GM21526 (cell line): ENCODE results near the gene CENPF.
"Not testable (repeated sequence)": the region's sequence is repeated elsewhere in the genome, so short reads cannot be mapped to it uniquely, and the experiment has no call there.

Experiments
- ATAC-seq: cut with Tn5 transposase; IDR thresholded peaks from one replicate; pipeline ENCODE4 v1.9.1; 2021; ENCODE audit warnings: moderate library complexity; ENCODE audit not compliant: unreplicated experiment, low FRiP score

Gene CENPF

DNA sequence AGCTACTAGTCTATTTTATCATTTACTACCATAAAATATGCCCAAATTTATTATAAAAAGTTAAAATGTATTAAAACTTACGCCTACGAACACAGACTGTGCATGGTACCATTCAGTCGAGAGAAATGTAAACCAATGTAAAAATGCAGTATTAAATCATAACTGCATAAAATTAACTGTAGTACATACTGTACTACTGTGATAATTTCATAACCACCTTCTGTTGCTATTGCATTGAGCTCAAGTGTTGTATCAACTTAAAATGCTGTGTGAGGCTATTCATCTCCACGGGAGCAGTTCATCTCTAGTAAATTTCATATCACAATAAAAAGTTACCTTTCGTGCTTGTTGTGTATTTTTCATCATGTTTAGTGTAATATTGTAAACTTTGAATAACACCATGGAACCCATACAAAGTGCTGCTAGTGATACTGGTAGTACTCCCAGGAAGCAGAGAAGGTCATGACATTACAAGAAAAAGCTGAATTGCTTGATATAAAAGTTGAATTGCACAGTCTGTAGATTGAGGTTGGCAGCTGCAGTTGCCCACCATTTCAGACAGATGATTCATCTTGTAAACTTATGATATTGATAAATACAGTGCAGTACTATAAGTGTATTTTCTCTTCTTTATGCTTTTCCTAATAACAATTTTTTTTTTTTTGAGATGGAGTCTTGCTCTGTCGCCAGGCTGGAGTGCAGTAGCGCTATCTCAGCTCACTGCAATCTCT lies 19.0 kb upstream of the CENPF start:
- no peak for ATAC-seq

DNA sequence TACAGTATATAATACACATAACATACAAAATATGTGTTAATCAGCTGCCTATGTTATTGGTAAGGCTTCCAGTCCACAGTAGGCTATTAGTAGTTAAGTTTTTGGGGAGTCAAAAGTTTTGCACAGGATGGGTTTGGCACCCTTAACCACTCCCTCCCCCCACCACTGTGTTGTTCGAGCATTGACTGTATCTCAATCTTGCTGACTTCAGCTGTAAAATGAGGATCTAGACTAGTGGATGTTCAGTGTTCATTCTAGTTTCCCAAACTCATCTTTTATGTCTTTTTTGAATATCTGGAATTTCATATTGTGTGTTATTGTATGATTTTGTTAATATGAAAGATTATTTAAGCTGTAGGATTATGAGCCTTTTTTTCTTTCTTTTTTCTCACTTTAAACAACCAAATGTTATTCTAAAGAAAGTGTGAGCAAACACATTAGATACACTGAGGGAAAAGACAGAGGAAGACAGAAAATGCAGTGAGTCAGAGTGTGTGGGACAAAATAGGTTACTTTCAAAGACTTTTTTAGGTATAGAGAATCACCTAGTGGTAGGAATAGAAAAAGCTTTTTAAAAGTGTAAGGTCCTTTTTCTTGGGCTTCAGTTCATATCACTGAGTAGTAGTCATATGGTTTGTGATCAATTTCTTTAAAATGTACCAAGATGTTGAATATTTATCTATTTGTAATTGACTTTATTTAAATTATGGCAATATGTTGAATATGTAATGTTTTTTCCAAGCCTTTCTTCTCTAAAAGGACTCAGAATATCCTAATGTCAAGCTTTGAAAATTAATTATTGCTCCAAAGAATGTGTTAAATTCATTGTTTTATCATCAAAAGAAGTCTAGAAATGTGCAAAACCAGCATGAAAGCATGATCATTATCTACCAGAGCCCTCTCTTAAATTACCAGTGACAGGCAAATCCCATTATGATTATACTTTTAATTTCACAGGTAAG lies 17.9 kb upstream of the CENPF start:
- peak; percentile 72 for ATAC-seq

DNA sequence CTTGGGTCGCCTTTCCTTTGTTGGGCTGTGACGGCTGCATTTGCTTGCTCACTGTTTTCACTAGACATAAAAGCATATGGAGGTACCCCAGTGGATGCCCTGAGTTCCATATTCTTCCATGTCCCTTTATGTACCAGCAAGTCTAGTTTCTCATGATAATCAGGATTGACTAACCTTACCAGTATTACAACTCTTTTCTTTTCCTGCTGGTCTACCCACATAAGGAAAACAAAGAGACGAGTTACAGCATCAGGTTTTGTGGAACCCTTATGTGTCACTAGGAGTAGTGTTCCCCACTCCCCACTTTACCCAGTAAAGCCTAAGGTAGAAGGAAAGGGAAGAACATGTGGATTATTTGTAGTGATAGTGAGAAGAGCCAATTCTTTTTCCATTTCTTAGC lies 16.4 kb upstream of the CENPF start:
- no peak for ATAC-seq

DNA sequence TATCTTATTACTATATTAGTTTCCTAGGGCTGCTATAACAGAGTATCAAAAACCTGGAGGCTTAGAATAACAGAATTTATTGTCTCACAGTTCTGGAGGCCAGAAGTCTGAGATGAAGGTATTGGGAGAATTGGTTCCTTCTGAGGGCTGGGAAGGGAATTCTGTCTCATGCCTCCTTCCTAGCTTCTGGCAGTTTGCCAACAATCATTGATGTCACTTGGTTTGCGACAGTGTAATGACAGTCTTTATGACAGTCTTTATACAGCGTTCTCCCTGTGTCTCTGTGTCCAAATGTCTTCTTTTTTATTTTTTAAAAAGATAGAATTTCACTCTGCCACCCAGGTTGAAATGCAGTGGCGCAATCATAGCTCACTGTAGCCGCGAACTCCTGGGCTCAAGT lies 15.8 kb upstream of the CENPF start:
- no peak for ATAC-seq

DNA sequence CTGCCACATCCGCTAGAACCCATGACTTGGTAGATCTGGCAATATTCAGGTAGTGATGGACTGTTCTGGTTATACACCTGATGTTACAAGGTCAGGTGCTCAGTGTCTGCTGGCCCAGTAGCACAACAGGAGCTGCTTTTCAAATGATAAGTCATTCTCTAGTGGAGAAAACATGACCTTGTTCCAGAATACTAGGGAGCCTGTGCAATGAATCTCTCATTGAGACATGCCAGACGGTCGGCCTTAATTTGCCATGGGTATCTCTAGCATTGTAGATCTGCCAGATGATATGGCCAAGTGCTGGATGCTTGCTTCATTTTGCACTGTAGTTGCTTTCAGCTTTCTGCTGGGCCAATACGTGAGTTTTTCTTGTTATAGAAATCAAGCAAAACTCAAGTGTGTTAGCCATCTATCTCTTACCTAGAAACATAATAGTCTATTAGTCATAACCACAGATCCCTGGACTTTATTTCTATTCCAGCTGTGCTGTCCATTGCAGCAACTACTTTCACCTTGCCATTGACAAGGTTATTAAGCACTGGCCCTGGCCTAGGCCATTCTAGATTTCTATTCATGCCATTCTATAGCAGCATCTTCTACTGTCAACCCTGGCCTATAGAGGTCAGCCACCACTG lies 13.9 kb upstream of the CENPF start:
- ATAC-seq, result no peak

DNA sequence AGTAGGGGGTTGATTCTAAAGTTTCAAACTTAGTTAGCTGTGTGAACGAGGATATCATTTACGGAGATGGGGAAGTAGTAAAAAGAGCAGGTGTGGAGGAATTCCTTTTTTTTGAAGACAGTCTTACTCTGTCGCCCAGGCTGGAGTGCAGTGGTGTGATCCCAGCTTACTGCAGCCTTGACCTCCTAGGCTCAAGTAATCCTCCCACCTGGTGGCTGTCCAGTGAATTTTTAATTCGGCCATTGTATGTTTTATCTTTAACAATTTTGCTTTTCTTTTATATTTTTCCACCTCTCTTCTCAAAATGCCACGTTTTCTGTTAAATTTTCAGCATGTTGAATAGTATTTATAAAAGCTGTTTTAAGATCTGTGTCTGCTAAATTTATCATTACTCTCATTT lies 12.3 kb upstream of the CENPF start:
- no peak for ATAC-seq

DNA sequence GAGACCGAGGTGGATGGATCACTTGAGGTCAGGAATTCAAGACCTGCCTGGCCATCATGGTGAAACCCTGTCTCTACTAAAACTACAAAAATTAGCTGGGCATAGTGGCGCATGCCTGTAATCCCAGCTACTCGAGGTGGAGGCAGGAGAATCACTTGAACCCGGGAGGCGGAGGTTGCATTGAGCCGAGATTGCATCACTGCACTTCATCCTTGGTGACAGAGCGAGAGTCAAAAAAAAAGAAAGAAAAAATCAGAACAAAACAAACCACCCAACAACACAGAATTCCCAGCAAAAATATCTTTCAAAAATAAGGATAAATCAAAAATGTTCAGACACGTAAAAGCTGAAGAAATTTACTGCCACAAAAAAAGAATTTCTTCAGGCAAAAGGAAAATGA lies 11.1 kb upstream of the CENPF start:
- ATAC-seq, result not testable (repeated sequence)

DNA sequence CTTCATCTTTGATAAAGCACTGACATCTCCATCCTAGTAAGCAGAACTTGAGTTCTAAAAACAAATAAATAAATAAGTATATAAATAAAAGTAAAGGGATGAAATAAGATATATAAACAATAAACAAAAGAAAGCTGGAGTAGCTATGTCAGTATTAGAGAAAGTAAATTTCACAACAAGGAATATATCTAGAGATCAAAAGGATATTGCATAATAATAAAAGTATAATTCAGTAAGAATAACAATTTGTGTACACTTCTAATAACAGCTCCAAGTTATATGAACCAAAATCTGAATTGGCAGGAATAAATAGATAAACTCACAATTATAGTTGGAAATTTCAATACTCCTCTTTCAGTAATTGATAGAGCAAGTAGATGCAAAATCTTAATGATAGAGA lies 9.8 kb upstream of the CENPF start:
- no peak for ATAC-seq

DNA sequence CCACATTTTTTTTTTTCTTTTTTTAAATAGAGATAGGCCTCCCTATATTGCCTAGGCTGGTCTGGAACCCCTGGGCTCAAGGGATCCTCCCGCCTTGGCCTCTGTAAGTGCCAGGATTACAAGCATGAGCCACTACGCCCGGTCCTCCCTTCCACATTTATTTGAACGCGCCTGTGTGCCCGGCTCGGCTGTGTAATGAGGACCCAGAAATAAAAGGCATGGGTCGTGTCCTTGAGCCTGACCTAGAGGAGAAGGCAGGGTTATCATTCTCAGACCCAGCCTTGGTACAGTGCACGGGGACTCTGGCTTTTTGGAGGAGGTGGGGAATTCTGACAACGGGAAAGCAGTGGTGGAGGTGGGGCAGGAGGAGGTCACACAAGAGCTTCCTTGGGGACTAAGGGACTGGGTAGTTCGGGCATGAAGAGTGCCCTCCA lies 841 bp downstream of the CENPF start:
- no peak for ATAC-seq

DNA sequence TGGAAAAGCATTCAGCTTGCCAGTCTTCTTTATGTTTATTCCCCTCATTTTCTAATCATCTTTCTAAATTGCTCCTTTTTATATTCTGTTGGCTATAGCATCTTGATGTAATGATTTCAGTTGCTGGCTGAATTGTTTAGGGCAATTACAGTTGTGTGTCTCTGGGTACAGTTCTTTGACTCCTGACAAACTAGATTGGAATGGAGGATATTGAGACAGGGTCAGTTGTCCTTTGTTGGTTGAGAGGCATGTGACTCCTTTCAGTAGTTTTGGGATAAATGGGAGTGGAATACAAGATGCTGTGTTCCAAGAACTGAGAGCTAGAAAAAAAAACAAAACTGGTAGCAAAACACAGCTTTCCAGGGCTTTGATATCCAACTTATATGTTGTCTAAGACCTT lies 1.5 kb downstream of the CENPF start:
- ATAC-seq, result no peak

DNA sequence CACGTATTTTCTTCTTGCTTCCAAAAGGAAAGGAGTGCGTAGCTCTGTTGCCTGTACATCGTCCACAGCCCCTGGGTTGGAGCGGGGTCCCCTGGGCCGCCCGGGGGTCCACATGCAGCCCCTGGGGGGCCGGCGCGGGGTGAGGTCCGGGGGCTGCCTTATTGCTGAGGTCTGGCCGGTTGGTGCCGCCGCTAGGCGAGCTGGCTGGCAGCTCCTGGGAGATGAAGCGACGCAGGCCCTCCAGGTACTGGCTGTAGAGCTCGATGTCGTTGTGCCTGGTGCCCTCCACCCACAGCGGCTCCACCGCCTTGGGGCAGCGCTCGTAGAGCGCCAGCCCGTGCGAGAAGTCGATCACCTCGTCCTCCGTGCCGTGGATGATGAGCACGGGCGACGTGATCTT lies 2.5 kb downstream of the CENPF start:
- not testable (repeated sequence) for ATAC-seq

DNA sequence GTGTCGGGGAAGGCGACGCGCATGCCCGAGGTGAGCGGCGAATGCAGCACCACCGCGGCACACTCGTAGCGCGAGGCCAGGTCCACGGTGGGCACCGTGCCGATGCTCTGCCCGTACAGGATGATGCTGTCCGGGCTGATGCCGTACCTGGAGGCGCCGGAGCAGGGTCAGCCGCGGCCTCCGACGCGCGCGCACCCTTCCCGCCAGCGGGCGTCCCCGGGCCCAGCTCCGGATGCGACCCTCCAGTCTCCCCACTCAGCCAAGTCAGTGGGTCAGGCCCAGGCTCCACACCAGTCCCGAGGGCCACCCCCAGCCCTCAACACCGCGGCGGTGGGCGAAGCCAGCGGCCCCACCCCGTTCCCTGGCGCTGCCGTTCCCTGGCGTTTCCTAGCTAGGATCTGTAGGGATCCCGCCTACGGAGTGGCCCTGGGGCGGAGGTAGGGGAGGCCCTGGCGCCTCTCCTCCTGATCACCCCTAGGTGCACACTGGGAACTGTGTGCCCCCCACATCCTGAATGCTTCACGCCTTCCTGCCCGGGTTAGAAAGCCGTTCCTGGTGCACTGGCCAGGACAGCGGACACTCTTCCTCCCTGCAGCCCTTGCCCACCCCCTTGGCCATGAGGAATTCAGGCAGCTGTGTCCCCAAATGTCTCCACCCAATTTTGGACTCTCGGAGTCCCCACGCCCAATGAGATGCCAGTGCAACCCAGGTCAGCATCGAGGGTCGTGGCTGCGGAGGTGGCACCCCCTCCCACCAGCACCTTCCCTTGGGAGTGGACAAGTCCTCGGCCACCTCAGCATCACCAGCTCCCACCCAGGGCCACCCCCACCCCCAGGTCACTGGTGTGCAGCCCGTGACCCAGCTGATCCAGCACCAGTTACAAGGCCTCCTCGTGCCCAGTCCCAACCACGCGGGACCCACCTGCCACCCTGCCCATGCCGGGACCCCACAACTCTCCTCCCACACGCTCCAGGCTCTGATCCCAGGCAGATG lies 3.2 kb downstream of the CENPF start:
- ATAC-seq, result not testable (repeated sequence)

DNA sequence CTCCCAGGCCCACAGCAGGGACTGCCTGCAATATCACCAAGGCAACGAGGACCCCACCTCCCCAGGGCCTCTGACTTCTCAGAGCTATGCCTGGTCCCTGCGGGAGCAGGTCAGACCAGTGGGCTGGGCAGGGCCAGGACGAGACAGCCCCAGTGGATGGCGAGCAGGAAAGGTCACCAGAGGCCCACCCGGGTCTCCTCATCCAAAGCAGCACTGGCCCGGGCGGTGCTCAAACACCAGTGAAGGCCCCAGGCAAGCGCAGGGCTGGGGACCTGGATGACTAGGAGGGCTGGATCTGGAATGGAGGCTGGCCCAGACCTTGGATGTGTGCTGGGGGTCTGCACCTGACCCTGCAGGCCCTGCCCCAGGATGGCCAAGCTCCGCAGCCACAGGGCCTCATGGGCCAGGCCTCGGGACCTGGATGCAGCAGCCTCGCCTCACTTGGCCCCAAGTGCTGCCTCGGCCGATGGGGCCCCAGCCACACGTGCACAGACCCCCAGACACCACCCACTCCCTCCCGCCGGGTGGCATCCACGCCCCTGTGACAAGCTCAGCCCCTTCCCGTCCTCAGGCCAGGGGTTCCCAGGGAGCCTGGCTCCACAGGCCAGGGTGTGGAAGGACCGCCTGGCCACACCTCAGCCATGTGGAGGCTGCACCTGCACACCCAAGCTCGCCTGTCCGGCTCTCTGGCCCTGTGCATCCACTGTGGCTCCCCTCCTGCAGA lies 4.7 kb downstream of the CENPF start:
- not testable (repeated sequence) for ATAC-seq

DNA sequence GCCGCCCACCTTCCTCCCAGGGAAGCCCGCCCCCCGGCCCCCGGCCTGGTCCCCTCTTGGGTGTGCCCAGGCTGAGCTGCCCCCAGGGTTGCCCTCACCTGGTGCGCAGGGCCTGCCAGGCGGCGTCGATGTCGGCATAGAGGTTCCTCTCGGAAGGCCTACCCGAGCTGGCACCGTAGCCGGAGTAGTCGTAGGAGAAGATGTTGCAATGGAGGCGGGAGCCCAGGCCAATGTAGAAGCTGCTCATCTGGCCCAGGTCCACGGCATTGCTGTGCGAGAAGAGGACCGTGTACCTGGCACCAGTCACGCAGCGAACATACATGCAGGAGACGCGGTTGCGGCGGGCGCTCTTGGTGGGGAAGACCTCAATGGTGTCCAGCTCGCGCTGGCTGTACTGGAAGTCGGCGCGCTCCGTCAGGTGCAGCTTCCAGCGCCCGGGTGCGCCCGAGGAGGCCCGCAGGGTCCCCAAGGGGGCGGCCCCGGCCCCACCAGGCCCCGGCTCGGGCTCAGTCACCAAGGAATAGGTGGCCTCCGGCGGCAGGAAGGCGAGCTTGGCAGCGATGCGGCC lies 5.3 kb downstream of the CENPF start:
- ATAC-seq, result not testable (repeated sequence)

DNA sequence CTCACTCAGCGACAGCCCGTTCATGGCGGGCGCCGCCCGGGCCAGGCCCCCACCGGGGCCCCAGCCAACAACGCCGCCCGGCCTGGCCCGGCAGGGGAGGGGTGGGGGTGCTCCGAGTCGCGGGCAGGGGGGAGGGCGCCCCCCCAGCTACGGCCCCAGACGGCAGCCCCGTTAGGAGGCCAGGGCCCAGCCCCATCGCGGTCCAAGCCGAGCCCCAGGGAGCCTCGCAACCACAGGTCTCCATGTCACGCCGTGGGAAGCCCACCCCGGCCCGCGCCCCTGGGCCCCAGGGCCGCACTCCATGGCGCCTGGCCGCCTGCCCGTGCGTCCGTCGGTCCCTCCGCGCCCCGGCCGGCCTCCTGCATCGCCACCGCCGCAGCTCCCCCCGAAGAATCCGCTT lies 5.8 kb downstream of the CENPF start:
- ATAC-seq, result not testable (repeated sequence)

DNA sequence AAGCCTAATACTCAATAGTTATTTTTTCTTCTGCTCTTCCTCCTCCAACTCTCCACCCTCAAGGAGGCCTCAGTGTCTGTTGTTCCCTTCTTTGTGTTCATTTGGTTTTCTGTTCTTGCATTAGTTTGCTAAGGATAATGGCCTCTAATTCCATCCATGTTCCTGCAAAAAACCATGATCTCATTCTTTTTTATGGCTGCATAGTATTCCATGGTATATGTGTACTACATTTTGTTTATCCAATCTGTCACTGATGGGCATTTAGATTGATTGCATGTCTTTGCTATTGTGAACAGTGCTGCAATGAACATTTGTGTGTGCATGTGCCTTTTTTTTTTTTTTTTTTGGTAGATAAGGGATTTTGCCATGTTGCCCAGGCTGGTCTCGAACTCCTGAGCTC lies 6.7 kb downstream of the CENPF start:
- ATAC-seq, result no peak

DNA sequence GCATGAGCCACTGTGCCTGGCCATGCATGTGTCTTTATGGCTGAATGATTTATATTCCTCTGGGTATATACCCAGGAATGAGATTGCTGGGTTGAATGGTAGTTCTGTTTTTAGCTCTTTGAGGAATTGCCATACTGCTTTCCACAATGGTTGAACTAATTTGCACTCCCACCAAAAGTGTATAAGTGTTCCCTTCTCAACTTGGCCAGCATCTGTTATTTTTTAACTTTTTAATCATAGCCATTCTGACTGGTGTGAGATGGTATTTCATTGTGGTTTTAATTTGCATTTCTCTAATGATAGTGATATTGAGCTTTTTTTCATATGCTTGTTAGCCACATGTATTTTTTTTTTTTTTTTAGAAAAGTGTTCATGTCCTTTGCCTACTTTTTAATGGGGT lies 7.1 kb downstream of the CENPF start:
- ATAC-seq, result not testable (repeated sequence)

DNA sequence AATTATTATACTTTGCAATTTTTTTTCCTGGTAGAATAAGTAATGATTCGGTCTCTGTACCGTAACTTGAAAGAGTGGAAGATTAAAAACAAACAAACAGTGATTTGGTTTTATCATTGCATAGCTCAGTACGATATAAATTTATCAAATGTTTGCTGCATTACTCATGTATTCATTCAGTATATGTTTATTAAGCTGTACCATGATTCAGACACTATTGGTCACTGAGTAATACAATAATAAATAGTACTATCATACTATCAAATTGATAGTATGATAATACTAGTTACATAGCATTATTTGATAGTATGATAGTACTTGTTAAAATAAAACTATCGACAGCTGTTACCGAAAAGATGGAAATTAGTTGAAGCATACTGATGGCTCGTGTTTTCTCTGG lies 12.1 kb downstream of the CENPF start:
- no peak for ATAC-seq

DNA sequence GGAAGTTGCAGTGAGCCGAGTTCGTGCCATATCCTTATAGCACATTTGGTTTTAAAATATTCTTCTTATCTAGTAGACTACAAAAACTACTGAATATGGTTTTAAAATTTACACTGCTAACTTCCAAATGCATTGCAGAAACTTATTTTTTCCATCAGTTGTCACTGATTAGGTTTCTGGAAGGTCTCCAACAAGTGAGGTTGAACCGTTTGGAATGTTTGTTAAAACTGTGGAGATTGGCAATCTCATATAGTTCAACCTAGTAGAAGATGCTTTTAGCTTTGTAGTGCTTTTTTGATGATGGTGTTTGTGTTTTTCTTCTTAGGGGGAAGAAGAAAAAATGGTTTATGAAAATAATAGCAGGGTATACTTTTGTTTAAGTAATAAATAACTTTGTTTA lies 12.9 kb downstream of the CENPF start:
- no peak for ATAC-seq
